GM15510 (cell line): Measurements from ENCODE around the gene SLC17A4.

Experiments used
- POLR2A ChIP-seq: IDR thresholded peaks from 3 replicates; pipeline ENCODE4 v1.6.1; 2011; ENCODE audit warnings: borderline replicate concordance; ENCODE audit not compliant: insufficient read length; ENCODE audit errors: extremely low read depth

Gene SLC17A4

DNA sequence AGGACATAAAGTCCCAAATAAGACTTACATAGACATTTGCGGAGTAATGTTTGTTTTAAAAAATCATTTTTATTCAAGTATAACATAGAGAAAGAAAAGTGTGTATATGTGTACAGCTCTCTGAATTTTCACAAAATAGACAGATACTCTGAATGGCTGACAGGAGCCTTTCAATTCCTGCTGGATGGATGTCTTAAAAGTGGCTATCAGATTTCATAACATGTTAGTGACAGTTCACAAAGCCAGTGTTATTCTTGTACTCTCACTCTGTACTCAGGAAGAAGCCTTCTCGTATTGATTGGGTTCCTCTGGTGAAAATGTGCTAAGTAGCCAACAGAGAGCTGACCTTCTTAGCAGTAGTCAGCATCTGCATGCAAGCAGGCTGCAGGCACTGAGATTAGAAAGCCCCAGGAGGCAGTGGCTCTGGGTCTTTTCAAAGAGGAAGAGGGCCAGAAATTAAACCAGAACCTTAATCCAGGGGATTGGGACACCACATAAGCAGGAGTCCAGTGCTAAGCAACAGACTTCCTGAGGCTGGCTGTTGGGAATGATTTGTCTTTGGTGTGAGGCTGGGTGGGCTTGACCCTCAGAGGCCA lies 19.7 kb downstream of the SLC17A4 start:
- TF ChIP-seq POLR2A, result no peak

DNA sequence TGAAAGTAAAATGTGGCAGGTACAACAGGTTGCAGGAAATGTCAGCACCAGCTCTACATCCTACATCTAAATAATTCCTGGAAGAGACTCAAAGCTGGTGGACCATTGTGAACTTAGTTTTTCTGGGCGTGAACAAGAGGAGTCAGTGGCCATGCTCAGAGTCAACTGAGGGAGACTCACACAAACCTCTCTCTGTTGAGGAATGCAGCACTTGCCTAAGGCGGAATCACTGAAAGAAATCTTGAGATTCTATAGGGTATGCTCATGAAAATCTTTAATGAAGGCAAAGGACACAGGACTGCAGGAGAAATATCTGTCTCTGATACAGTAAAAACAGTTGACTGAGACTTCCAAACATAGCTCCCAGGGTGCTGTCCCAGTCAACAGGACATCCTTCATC lies 22.5 kb downstream of the SLC17A4 start:
- TF ChIP-seq POLR2A, result no peak

DNA sequence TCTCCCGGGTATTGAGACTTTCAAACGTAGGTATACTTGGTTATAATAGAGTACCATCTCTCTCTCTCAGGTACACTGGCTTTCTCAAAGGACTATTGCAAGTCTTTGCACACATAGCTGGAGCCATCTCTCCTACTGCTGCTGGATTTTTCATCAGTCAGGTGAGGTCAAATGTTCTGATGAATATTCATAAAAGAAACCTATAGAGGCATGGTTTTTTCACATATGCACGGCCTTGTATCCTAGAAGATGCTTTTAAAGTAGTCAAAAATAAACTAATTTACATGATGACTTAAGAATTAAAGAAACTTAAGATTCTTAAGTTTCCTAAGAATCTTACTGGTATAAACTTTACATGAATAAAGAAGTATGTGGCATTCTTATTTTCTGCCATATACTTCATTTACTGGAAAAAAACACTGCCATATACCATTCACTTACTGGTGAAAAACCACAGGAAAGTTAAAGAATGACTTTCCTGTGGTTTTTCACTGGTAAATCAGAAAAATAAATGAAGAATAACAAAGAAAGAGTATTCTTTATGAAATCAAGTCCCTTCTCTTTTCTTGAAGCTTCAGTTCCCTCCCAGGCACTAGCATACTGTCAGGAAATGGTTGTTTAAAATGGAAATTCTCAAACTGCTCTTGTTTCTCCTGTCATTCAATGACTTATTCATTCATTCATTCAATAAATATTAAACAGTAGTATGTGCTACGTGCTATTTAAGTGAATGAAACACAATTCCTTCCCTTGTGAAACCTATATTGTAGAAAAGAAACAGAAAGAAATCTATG lies 23.5 kb downstream of the SLC17A4 start:
- no peak for TF ChIP-seq POLR2A

DNA sequence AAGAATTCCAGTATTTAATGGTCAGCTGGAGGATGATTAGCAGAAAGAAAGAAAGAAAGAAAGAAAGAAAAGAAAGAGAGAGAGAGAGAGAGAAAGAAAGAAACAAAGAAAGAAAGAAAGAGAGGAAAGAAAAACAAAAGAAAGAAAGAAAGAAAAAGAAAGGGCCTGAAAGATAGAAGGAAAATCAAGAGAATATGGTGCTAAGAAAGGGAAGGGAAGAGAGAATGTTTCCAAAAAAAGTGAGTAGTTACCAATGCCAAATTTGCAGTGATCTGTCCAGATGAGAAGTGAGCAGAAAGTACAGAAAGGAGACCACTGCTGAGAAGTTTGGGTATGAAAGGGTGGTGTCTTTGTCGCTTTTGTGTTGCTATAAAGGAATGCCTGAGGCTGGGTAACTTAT lies 26.6 kb downstream of the SLC17A4 start:
- TF ChIP-seq POLR2A, result no peak

DNA sequence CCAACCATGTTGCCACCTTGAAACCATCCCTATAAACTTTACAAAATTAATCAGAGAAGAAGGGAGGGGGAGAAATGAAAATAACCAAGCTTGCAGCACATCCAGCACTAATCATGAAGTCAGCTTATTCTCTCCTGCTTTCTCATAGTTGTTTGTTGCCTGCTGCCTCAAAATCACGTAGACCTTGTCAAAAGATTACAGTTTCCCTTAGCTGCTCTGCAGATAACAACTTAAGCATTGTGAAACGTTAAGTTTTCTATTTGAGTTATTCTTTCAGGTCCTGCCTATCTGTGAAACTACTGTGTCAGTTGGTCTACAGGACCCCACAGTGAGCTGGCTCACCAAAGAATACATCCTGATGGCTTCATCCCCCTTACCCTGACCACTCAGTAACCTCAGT lies 32.9 kb downstream of the SLC17A4 start:
- no peak for TF ChIP-seq POLR2A

DNA sequence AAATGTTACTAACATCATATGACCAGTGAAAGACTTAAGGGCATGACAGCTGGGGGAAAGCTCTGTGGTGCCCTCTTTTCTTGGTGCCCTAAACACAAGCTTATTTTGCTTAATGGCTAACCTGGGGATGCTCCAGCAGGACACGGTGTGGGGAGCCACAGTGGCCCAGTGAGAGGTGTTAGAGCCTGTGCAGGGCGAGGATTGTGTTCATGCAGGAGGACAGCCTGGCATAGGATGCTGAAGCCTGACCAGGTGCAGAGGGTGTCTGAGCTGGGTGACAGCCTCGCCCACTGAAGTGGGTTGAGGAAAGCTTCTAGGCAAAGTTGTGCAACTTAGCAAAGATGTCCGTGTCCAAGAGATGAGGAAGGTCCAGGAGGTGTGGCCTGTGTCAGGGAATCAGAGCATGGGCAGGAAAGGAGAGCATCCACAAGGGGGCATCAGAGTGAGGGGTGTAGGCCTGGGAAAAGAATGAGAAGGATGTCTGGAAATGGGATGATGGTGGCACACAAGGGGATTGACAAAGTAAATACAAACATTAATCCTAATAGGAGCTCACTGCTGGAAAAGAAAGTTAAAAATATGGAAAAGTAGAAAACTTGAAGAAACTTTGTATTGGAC lies 33.9 kb downstream of the SLC17A4 start:
- TF ChIP-seq POLR2A, result no peak

DNA sequence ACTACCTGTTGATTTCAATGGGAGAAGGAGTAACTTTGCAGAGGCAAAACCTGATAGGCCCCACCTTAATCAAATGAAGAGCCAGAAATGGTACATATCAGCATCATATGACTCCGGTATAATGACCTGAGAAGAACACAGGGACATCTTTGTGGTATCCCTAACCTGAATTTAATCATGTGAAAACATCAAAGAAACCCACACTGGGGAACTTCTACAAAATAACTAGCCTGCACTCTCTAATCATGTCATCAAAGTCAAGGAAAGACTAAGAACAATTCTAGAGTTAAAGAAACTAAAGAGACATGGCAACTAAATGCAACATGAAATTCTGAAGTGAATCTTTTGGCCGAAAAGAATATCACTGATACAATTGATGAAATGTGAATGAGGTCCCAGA lies 34.9 kb downstream of the SLC17A4 start:
- TF ChIP-seq POLR2A, result no peak

DNA sequence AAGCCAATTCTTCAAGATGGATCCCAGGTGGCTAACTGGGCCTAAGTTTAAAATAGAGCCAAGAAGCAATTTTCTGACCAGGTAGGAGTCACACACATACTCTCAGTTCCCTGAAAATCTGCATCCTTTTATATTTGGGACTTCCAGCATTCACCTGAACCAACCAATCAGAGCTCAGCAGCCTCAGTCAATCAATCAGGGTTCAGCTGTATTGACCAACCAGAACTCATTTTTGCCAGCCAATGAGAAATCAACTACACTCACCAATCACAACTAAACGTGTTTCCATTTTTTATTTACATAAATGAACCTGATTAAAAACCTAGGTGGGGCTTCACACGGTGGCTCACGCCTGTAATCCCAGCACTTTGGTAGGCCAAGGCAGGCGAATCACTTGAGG lies 37.5 kb downstream of the SLC17A4 start:
- TF ChIP-seq POLR2A, result no peak

DNA sequence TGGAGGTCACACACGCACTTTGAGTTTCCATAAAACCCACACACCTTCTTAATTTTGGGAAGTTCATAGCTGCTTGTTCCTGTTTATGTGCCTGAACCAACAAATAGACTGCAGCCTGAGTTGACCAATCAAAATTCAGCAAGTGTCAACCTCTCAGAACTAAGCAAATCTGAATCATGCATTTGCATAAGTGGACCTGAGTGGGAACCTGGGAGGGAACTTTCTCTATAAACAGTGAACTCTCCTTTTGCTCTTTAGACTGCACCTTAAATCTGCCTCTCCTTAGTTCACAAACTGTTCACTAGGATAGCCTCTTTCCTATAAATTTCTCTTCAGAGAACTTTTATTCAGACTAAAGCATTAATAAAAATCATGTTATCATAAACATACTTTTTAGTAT lies 39.4 kb downstream of the SLC17A4 start:
- no peak for TF ChIP-seq POLR2A

DNA sequence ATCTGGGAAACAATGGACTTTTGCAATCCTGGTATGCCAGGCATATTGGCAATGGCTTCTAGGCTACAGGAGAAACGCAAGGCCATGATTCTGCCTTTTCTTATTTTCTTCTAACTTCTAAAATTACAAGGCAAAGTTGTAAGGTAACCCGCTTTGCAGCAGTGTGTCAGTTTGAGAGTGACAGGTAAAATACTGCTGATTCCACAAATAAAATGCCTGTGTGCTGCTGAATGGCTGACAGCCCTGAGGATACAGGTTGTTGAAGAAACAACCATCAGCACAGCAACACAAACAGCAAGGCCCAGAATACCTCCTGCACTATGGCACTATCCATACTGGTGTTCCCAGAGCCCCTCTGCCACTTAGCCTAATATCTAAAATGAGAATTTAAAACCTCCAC lies 40.2 kb downstream of the SLC17A4 start:
- no peak for TF ChIP-seq POLR2A

DNA sequence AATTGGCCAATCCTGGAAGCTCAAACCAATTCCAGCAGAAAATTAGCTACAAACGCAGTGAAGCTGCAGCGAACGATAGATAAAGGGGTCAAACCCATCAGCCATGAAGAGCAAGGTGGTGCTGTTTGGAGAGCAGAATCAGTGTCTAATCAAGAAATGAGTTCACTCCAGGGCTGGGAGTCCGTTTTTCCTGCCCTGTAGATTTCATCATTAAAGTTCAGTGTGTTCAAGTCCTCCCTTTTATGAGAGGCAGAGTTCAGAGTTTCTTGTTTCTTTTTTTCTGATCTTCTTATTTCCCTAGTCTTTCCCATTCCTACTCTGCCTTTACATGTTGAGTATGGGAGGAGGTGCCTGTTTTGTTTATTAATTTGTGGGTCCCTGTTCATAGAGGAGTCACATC lies 46.9 kb downstream of the SLC17A4 start:
- no peak for TF ChIP-seq POLR2A

DNA sequence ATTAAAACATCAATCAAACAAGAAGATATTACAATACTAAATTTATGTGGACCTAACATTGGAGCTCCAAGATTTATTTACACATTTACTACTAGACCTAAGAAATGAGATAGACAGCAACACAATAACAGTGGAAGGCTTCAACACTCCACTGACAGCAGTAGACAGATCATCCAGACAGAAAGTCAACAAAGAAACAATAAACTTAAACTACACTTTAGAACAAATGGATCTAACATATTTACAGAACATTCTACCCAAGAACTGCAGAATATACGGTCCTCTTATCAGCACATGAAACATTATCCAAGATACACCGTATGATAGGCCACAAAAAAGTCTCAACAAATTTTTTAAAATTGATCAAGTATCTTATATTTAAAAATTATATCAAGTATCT lies 50.3 kb downstream of the SLC17A4 start:
- no peak for TF ChIP-seq POLR2A

DNA sequence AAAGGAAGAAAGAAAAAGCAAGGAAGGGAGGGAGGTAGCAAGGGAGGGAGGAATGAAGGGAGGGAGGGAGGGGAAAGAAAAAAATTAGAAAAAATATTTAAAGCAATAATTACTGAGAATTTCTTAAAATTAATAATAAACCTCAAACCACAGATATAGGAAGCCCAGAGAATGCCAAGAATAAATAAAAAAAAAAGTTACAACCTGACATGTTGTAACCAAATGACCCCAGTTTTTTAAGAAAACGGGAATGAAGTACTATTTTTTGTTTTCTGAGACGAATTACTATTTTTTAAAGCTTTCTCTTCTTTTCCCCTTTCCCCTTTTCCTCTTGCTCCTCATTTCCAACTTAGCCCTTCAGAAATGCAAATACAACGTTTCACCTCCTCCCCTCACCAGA lies 60.7 kb downstream of the SLC17A4 start:
- TF ChIP-seq POLR2A, result no peak

DNA sequence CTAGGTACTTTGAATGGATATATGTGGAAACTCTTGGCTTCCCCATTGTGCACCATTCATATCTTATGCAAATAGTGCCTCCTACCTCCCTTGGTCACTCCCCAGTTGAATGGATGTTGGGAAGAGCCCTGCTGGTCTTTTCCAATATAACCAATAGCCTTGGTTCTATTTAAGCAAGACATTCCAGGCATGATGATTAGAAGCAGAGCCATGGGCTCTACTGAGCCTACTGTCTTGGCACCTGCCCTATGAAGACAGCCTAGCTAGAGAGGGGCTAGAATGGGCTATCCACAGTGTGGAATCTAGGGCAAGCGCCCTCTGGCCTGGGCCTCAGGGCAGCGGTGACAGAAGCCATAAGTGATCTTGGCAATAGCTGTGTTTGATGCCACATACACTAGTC lies 61.7 kb downstream of the SLC17A4 start:
- TF ChIP-seq POLR2A, result no peak

DNA sequence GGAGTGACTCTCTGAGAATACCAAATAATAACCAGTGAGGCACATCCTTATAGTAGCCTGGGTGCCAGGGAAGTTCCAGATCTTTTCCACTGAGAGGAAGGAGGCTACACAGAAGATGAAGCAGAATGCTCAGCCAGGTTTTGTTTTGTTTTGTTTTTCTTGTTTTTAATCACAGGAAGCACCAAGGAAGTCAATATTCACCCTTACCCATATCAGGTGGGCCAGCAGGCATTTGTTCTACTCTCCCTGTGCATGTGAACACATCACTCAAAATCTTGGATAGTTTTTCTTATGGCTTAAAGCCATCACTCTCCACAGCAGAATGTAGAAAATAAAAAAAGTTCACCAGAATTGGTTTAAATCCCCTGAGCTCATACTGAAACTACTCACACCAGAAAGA lies 66.8 kb downstream of the SLC17A4 start:
- no peak for TF ChIP-seq POLR2A

DNA sequence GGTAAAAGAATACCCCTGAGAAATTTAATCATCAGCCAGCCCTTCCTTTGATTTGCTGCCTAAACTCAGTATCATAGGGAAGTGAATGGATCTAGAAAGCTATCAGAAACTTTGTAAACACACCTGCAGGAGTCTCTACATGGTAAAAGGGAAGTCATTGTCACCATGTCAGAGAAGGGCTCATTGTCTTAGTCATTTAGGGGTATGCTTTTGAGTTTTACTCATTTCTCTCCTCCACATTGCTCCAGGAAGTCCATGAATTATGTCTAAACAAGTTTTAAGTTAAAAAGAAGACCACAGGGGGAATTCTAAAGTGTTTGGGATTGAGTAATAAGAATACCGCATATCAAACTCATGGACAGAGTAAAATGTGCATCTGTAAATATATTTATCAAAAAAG lies 74.8 kb downstream of the SLC17A4 start:
- no peak for TF ChIP-seq POLR2A
